Hepatocyte (in vitro differentiated cells): ENCODE data around the gene MBD5. TPM values are rescaled to one million over a fixed set of nuclear protein-coding genes. Genes with fewer than 3 reads are reported as not detected.

ENCODE experiments used
- DNase-seq: peaks from one replicate; pipeline ENCODE4 v3.0.0-alpha.2; 2016; ENCODE audit warnings: low spot score
- H2AFZ ChIP-seq: fragments of 200-600 bp; sonication (generic); 2 replicates; pipeline ENCODE4 v1.6.0; 2016; ENCODE audit warnings: antibody characterized with exemption, mild to moderate bottlenecking
- H3K27ac ChIP-seq: fragments of 200-600 bp; sonication (generic); 2 replicates; pipeline ENCODE4 v1.5.1; 2016; ENCODE audit warnings: mild to moderate bottlenecking
- H3K27me3 ChIP-seq: fragments of 200-600 bp; sonication (generic); 2 replicates; pipeline ENCODE4 v1.6.1; 2016
- H3K36me3 ChIP-seq: fragments of 200-600 bp; sonication (generic); replicated peaks from 2 replicates; pipeline ENCODE4 v1.5.1; 2016; ENCODE audit warnings: low read depth; ENCODE audit not compliant: insufficient read depth
- H3K4me1 ChIP-seq: fragments of 200-600 bp; sonication (generic); 2 replicates; pipeline ENCODE4 v1.5.1; 2016; ENCODE audit warnings: mild to moderate bottlenecking, moderate library complexity; ENCODE audit not compliant: insufficient read depth
- H3K4me2 ChIP-seq: fragments of 200-600 bp; sonication (generic); 2 replicates; pipeline ENCODE4 v1.6.0; 2016
- H3K4me3 ChIP-seq: fragments of 200-600 bp; sonication (generic); 2 replicates; pipeline ENCODE4 v1.5.1; 2016; ENCODE audit warnings: mild to moderate bottlenecking
- H3K79me2 ChIP-seq: fragments of 200-600 bp; sonication (generic); 2 replicates; pipeline ENCODE4 v1.6.0; 2017; ENCODE audit warnings: mild to moderate bottlenecking
- H3K9me2 ChIP-seq: fragments of 200-600 bp; sonication (generic); replicated peaks from 2 replicates; pipeline ENCODE4 v1.6.0; 2017; ENCODE audit warnings: mild to moderate bottlenecking; ENCODE audit not compliant: insufficient read depth
- H3K9me3 ChIP-seq: fragments of 200-600 bp; sonication (generic); 2 replicates; pipeline ENCODE4 v1.5.1; 2016; ENCODE audit warnings: low read depth, mild to moderate bottlenecking
- H4K20me1 ChIP-seq: fragments of 200-600 bp; sonication (generic); 2 replicates; pipeline ENCODE4 v1.6.0; 2016; ENCODE audit warnings: mild to moderate bottlenecking; ENCODE audit not compliant: insufficient read depth, poor library complexity, severe bottlenecking
- EZH2 ChIP-seq: fragments of 200-600 bp; sonication (generic); IDR thresholded peaks from 2 replicates; pipeline ENCODE4 v1.6.1; 2016; ENCODE audit warnings: antibody characterized with exemption, mild to moderate bottlenecking, borderline replicate concordance
- EZH2phosphoT487 ChIP-seq: fragments of 200-600 bp; sonication (generic); IDR thresholded peaks from one replicate; pipeline ENCODE4 v1.6.1; 2018; ENCODE audit warnings: antibody characterized with exemption, mild to moderate bottlenecking, low read depth, moderate library complexity; ENCODE audit not compliant: unreplicated experiment, severe bottlenecking
- WGBS: methylation state at CpG from one replicate; pipeline ENCODE4 v1.1.6; 2016; ENCODE audit warnings: low lambda C conversion rate; ENCODE audit errors: missing lambda C conversion rate; 5-methylcytosine and 5-hydroxymethylcytosine counted together
- polyA plus RNA-seq: library from polyadenylated mRNA; unstranded; fragments of >200 nt; fragmentation: Nextera tagmentation; extraction: Ambion mirVana; gene quantifications from 2 replicates; pipeline ENCODE4 v1.2.1, GENCODE V29; 2016
- total RNA-seq: library from RNA; depleted of rRNA; stranded (reverse); fragments of >200 nt; gene quantifications from 2 replicates; pipeline ENCODE4 v1.2.3, GENCODE V29; 2014
- TF ChIP-seq, protein P1 (sequence below): fragments of 200-600 bp; sonication (generic); IDR thresholded peaks from 2 replicates; pipeline ENCODE4 v1.5.1; 2016; ENCODE audit warnings: antibody characterized with exemption, mild to moderate bottlenecking; ENCODE audit not compliant: poor library complexity

Gene MBD5
- total and polyA plus RNA-seq, 2 experiments from 2014 or later = 20.9 to 36.2 TPM

DNA sequence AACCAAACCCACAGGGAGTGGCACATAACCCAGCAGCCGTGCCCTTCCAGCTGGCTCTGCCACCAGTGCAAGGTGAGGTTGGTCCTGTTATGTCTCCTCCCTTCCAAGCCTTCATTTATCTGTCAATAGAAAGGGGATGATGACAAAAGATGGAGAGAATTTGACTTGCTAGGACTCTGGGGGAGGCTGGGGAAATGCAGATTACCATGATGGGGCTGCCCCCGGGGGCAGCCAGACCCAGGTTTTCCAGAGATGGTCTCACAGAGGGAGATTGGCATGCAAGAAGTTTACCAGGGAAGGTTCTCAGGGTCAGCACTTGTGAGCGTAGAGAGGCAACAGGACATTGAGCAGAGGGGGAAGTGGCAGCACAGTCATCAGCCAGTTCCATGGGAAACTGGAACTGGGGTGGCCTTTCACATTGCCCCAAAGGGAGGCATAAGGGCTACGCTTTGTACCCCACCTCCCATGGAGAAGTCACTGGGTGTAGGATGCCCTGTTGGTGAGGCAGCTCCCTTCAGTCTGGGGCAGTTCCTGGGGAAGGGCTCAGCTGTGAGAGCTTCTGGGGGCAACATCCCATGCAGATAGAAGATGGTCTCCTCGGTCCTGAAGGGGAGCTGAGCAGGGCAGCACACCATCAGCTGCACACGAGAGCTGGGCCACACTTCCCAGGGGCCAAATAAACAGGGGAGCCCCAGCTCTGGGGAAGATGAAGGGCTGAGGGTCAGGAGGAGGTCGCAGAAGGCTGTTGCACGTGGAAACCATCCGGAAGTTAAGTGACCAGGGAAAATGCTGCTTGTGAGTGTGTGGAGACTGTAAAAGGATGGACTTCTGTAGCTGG lies 505.8 kb downstream of the MBD5 start:
- H3K36me3 ChIP-seq = no peaks in the 10 kb centered on the region
- no peaks in the 10 kb centered on the region for H4K20me1 ChIP-seq
- H3K4me3 ChIP-seq = no peak overlapping the region
- no peak for DNase-seq
- no peaks in the 10 kb centered on the region for H3K9me2 ChIP-seq
- H3K79me2 ChIP-seq = no peaks in the 10 kb centered on the region
- WGBS = 64% methylated on average over 9 of the region's 9 CpGs
- no peak overlapping the region for H2AFZ ChIP-seq
- TF ChIP-seq EZH2phosphoT487 = no peak
- TF ChIP-seq EZH2 = no peak
- TF ChIP-seq, protein P1, sequence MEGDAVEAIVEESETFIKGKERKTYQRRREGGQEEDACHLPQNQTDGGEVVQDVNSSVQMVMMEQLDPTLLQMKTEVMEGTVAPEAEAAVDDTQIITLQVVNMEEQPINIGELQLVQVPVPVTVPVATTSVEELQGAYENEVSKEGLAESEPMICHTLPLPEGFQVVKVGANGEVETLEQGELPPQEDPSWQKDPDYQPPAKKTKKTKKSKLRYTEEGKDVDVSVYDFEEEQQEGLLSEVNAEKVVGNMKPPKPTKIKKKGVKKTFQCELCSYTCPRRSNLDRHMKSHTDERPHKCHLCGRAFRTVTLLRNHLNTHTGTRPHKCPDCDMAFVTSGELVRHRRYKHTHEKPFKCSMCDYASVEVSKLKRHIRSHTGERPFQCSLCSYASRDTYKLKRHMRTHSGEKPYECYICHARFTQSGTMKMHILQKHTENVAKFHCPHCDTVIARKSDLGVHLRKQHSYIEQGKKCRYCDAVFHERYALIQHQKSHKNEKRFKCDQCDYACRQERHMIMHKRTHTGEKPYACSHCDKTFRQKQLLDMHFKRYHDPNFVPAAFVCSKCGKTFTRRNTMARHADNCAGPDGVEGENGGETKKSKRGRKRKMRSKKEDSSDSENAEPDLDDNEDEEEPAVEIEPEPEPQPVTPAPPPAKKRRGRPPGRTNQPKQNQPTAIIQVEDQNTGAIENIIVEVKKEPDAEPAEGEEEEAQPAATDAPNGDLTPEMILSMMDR = no peak
- H3K27me3 ChIP-seq = no peaks in the 10 kb centered on the region
- H3K9me3 ChIP-seq = no peaks in the 10 kb centered on the region
- no peak overlapping the region for H3K27ac ChIP-seq
- no peak overlapping the region for H3K4me2 ChIP-seq
- no peaks in the 10 kb centered on the region for H3K4me1 ChIP-seq

DNA sequence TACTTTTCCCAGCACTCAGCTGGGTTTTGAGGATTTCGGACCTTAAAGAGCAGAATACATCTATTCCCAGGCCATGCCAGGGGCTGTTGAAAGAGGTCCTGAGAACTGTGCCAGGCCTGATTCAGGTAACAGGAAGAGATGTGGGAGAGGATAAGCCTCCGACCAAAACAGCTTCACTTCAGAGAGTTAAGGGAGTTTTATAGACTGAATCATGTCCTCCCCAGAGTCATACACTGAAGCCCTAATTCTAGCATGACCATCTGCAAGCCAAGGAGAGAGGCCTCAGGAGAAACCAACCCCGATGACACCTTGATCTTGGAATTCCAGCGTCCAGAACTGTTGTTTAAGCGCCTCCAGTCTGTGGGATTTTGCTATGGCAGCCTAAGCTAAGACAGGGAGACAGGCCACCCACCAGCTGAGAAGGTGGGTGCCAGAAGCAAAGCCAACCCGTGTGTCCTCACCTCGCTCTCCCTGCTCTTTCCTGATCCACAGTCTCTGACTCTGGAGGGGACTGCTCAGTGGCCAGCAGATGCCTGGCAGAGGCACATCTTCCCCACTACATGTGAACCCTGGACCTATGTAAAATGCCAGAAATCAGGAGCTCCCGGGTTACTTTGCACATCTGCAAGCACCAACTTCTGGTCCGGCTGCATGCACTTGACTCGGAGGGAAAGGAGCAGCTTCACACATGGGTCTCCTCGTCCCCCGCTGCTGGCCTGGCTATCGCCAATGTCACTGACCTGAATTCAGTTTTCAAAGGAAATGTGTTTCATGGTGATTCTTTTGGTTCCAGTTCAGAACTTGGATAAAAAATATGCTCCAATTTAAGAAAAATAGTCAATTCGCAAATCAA lies 506.8 kb downstream of the MBD5 start:
- Histone ChIP-seq H3K9me3 (no peaks in the 10 kb centered on the region), H4K20me1 (no peaks in the 10 kb centered on the region), H2AFZ (no peak overlapping the region), H3K27ac (no peak overlapping the region), H3K9me2 (no peaks in the 10 kb centered on the region), H3K27me3 (no peaks in the 10 kb centered on the region), H3K79me2 (no peaks in the 10 kb centered on the region), H3K4me3 (no peak overlapping the region), H3K4me1 (no peaks in the 10 kb centered on the region), H3K4me2 (no peak overlapping the region), H3K36me3 (no peaks in the 10 kb centered on the region)
- TF ChIP-seq, protein P1 = no peak
- 85% methylated on average over 14 of the region's 14 CpGs for WGBS
- DNase-seq = no peak

DNA sequence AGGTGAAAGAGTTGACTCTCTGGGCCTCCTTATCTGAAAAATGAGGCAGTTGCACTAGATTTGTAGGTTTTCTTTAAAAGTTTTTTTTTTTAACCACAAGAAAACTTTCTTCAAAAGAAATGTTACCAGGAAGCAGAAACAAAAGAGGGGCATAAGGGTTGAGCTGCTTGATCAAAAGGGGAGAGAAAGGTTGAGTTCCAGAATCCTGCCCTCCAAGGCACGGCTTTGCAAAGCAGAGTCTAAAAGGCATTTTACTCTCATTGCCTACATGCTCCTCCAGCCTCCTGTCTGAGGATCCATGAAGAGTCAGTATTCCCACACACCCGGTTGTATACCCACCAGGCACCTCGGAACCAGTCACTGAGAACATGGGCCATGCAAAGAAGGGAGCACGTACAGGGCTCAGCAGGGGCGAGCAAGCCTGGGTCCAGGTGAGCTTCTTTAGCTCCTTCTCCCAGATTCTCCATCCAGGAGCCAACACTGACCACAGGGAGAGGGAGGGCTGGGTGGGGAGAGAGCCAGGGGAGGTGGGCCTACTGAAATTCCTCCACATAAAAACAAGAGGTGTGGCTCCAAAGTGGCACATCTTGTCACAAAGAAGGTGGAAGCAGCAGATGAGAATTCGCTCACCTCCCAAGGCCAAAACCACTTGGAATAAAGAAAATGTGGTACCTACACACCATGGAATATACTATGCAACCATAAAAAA lies 507.6 kb downstream of the MBD5 start:
- Histone ChIP-seq H3K9me2 (no peaks in the 10 kb centered on the region), H2AFZ (no peak overlapping the region)
- 96% methylated on average over 6 of the region's 6 CpGs for WGBS

More for the DNA sequence above, 507.6 kb downstream of the MBD5 start:
- H3K27ac ChIP-seq = no peak overlapping the region
- TF ChIP-seq EZH2phosphoT487 (no peak), EZH2 (no peak)
- TF ChIP-seq, protein P1 = no peak
- no peak overlapping the region for H3K4me2 ChIP-seq
- H4K20me1 ChIP-seq = no peaks in the 10 kb centered on the region
- no peaks in the 10 kb centered on the region for H3K27me3 ChIP-seq
- H3K4me3 ChIP-seq = no peak overlapping the region
- H3K79me2 ChIP-seq = no peaks in the 10 kb centered on the region
- DNase-seq = no peak
- no peaks in the 10 kb centered on the region for H3K9me3 ChIP-seq
- H3K36me3 ChIP-seq = no peaks in the 10 kb centered on the region
- no peaks in the 10 kb centered on the region for H3K4me1 ChIP-seq
